ENCODE results near the gene RBMS1.
A peak's percentile ranks its signal among the peaks of the same experiment; 100 is the strongest.

RBMS1 gene

GRCh38 chr2:160268151-160268781 lies 225.3 kb downstream of the RBMS1 start:
- no peak overlapping the region for H3K4me3 Mint-ChIP-seq
- H3K4me1 Mint-ChIP-seq (ENCODE audit: low read depth): peaks cover 36% of the 10 kb centered on the region
- peaks cover 10% of the 10 kb centered on the region for H3K27me3 Mint-ChIP-seq (ENCODE audit: low read depth)
- no peak overlapping the region for H3K27ac Mint-ChIP-seq
- H3K36me3 Mint-ChIP-seq (ENCODE audit: low read depth): peaks cover 6% of the 10 kb centered on the region
- H3K9me3 Mint-ChIP-seq: no peaks in the 10 kb centered on the region

- H3K36me3 Mint-ChIP-seq (ENCODE audit: low read depth): peaks cover 4% of the 10 kb centered on the region
- no peak overlapping the region for H3K27ac Mint-ChIP-seq
Observed at GRCh38 chr2:160267692-160268091, 225.9 kb downstream of the RBMS1 start.

GRCh38 chr2:160267022-160267421 lies 226.6 kb downstream of the RBMS1 start:
- Mint-ChIP-seq H3K27me3 (ENCODE audit: low read depth) (peaks cover 10% of the 10 kb centered on the region), H3K27ac (no peak overlapping the region), H3K4me1 (ENCODE audit: low read depth) (peaks cover 31% of the 10 kb centered on the region), H3K4me3 (no peak overlapping the region), H3K9me3 (no peaks in the 10 kb centered on the region), H3K36me3 (ENCODE audit: low read depth) (peaks cover 4% of the 10 kb centered on the region)

More at GRCh38 chr2:160267692-160268091, 225.9 kb downstream of the RBMS1 start:
- Mint-ChIP-seq H3K4me1 (ENCODE audit: low read depth) (peaks cover 35% of the 10 kb centered on the region), H3K27me3 (ENCODE audit: low read depth) (peaks cover 10% of the 10 kb centered on the region), H3K4me3 (no peak overlapping the region), H3K9me3 (no peaks in the 10 kb centered on the region)

GRCh38 chr2:160266037-160266551 lies 227.5 kb downstream of the RBMS1 start:
- Mint-ChIP-seq H3K4me1 (ENCODE audit: low read depth) (peaks cover 31% of the 10 kb centered on the region), H3K36me3 (ENCODE audit: low read depth) (peaks cover 4% of the 10 kb centered on the region), H3K27ac (peak overlapping the region; percentile 49), H3K9me3 (no peaks in the 10 kb centered on the region), H3K4me3 (no peak overlapping the region), H3K27me3 (ENCODE audit: low read depth) (peaks cover 10% of the 10 kb centered on the region)

- peaks cover 19% of the 10 kb centered on the region for H3K4me1 Mint-ChIP-seq (ENCODE audit: low read depth)
- H3K4me3 Mint-ChIP-seq: no peak overlapping the region
- H3K27ac Mint-ChIP-seq: no peak overlapping the region
- H3K27me3 Mint-ChIP-seq (ENCODE audit: low read depth): peaks cover 14% of the 10 kb centered on the region
- H3K9me3 Mint-ChIP-seq: no peaks in the 10 kb centered on the region
- peaks cover 2% of the 10 kb centered on the region for H3K36me3 Mint-ChIP-seq (ENCODE audit: low read depth)
Observed at GRCh38 chr2:160264308-160264707, 229.3 kb downstream of the RBMS1 start.

GRCh38 chr2:160261732-160262131 lies 231.9 kb downstream of the RBMS1 start:
- no peaks in the 10 kb centered on the region for H3K9me3 Mint-ChIP-seq
- no peak overlapping the region for H3K4me3 Mint-ChIP-seq
- H3K27me3 Mint-ChIP-seq (ENCODE audit: low read depth): peaks cover 6% of the 10 kb centered on the region
- H3K36me3 Mint-ChIP-seq (ENCODE audit: low read depth): peaks cover 2% of the 10 kb centered on the region
- no peak overlapping the region for H3K27ac Mint-ChIP-seq
- peaks cover 14% of the 10 kb centered on the region for H3K4me1 Mint-ChIP-seq (ENCODE audit: low read depth)

- peaks cover 5% of the 10 kb centered on the region for H3K27me3 Mint-ChIP-seq (ENCODE audit: low read depth)
- H3K4me1 Mint-ChIP-seq (ENCODE audit: low read depth): no peaks in the 10 kb centered on the region
- no peaks in the 10 kb centered on the region for H3K36me3 Mint-ChIP-seq (ENCODE audit: low read depth)
- no peaks in the 10 kb centered on the region for H3K9me3 Mint-ChIP-seq
- H3K4me3 Mint-ChIP-seq: no peak overlapping the region
- H3K27ac Mint-ChIP-seq: no peak overlapping the region
Observed at GRCh38 chr2:160258492-160258805, 235.2 kb downstream of the RBMS1 start.

- Mint-ChIP-seq H3K4me3 (no peak overlapping the region), H3K27me3 (ENCODE audit: low read depth) (peaks cover 5% of the 10 kb centered on the region), H3K27ac (no peak overlapping the region), H3K4me1 (ENCODE audit: low read depth) (no peaks in the 10 kb centered on the region), H3K36me3 (ENCODE audit: low read depth) (no peaks in the 10 kb centered on the region), H3K9me3 (no peaks in the 10 kb centered on the region)
Observed at GRCh38 chr2:160257743-160258491, 235.7 kb downstream of the RBMS1 start.

GRCh38 chr2:160257041-160257742 lies 236.4 kb downstream of the RBMS1 start:
- Mint-ChIP-seq H3K36me3 (ENCODE audit: low read depth) (no peaks in the 10 kb centered on the region), H3K27me3 (ENCODE audit: low read depth) (peaks cover 8% of the 10 kb centered on the region), H3K4me1 (ENCODE audit: low read depth) (no peaks in the 10 kb centered on the region), H3K9me3 (no peaks in the 10 kb centered on the region), H3K27ac (no peak overlapping the region), H3K4me3 (no peak overlapping the region)

- no peak overlapping the region for H3K27ac Mint-ChIP-seq
- no peak overlapping the region for H3K4me3 Mint-ChIP-seq
- no peaks in the 10 kb centered on the region for H3K4me1 Mint-ChIP-seq (ENCODE audit: low read depth)
- no peaks in the 10 kb centered on the region for H3K9me3 Mint-ChIP-seq
- H3K27me3 Mint-ChIP-seq (ENCODE audit: low read depth): peaks cover 9% of the 10 kb centered on the region
- H3K36me3 Mint-ChIP-seq (ENCODE audit: low read depth): no peaks in the 10 kb centered on the region
Observed at GRCh38 chr2:160256507-160256906, 237.1 kb downstream of the RBMS1 start.

GRCh38 chr2:160255408-160255807 lies 238.2 kb downstream of the RBMS1 start:
- Mint-ChIP-seq H3K4me1 (ENCODE audit: low read depth) (no peaks in the 10 kb centered on the region), H3K36me3 (ENCODE audit: low read depth) (no peaks in the 10 kb centered on the region), H3K4me3 (no peak overlapping the region), H3K27me3 (ENCODE audit: low read depth) (peaks cover 6% of the 10 kb centered on the region), H3K27ac (no peak overlapping the region), H3K9me3 (no peaks in the 10 kb centered on the region)

- no peaks in the 10 kb centered on the region for H3K4me1 Mint-ChIP-seq (ENCODE audit: low read depth)
- H3K9me3 Mint-ChIP-seq: no peaks in the 10 kb centered on the region
- no peak overlapping the region for H3K4me3 Mint-ChIP-seq
- H3K27ac Mint-ChIP-seq: no peak overlapping the region
- no peaks in the 10 kb centered on the region for H3K36me3 Mint-ChIP-seq (ENCODE audit: low read depth)
- H3K27me3 Mint-ChIP-seq (ENCODE audit: low read depth): peaks cover 8% of the 10 kb centered on the region
Observed at GRCh38 chr2:160254189-160254762, 239.3 kb downstream of the RBMS1 start.

- H3K27ac Mint-ChIP-seq: no peak overlapping the region
- no peaks in the 10 kb centered on the region for H3K36me3 Mint-ChIP-seq (ENCODE audit: low read depth)
- peaks cover 8% of the 10 kb centered on the region for H3K27me3 Mint-ChIP-seq (ENCODE audit: low read depth)
- no peaks in the 10 kb centered on the region for H3K4me1 Mint-ChIP-seq (ENCODE audit: low read depth)
- no peaks in the 10 kb centered on the region for H3K9me3 Mint-ChIP-seq
- H3K4me3 Mint-ChIP-seq: no peak overlapping the region
Observed at GRCh38 chr2:160253440-160254188, 240.0 kb downstream of the RBMS1 start.

- no peaks in the 10 kb centered on the region for H3K9me3 Mint-ChIP-seq
- H3K4me3 Mint-ChIP-seq: no peak overlapping the region
- no peaks in the 10 kb centered on the region for H3K4me1 Mint-ChIP-seq (ENCODE audit: low read depth)
- H3K27ac Mint-ChIP-seq: no peak overlapping the region
- no peaks in the 10 kb centered on the region for H3K36me3 Mint-ChIP-seq (ENCODE audit: low read depth)
- peaks cover 8% of the 10 kb centered on the region for H3K27me3 Mint-ChIP-seq (ENCODE audit: low read depth)
Observed at GRCh38 chr2:160252900-160253299, 240.7 kb downstream of the RBMS1 start.
